NB4 (cell line): ENCODE measurements around the gene USP24.

Source experiments
- CTCF ChIP-seq: IDR thresholded peaks from one replicate; pipeline ENCODE4 v1.5.1; 2012; ENCODE audit warnings: low read depth, low read length
- POLR2A ChIP-seq: IDR thresholded peaks from 2 replicates; pipeline ENCODE4 v1.6.1; 2011; ENCODE audit warnings: mild to moderate bottlenecking; ENCODE audit not compliant: insufficient read length; ENCODE audit errors: extremely low read depth

- TF ChIP-seq CTCF = no peak
- TF ChIP-seq POLR2A = no peak
These were observed 149.5 kb downstream of the USP24 start for GRCh38 chr1:55065648-55066047.
